MCF 10A (cell line): ENCODE measurements around the gene CLDN1. TPM values are rescaled to one million over a fixed set of nuclear protein-coding genes. Genes with fewer than 3 reads are reported as not detected.
"Not testable (repeated sequence)": the region's sequence is repeated elsewhere in the genome, so short reads cannot be mapped to it uniquely, and the experiment has no call there.

ENCODE experiments used
- BruUV-seq: library from RNA; stranded (reverse); fragments of 400-500 nt; replicated peaks from 2 replicates; lab custom pipeline; 2021; lab: Mats Ljungman, UMichigan
- CTCF ChIA-PET: fragments of 300-600 bp; sonication (Branson Sonifier 250); formaldehyde crosslinking; extraction: SDS; loops from one replicate; lab custom pipeline; 2021; ENCODE audit warnings: antibody characterized with exemption, inconsistent platforms; lab: Yijun Ruan, JAX
- POLR2A ChIA-PET: fragments of 300-600, 350-650 bp; sonication (Branson Sonifier 250); formaldehyde crosslinking; extraction: SDS; loops from one replicate; lab custom pipeline; 2020; ENCODE audit warnings: antibody characterized with exemption, inconsistent platforms; lab: Yijun Ruan, JAX
- DNase-seq: peaks from one replicate; pipeline ENCODE4 v3.0.0-alpha.2; 2018; ENCODE audit not compliant: unreplicated experiment
- H3K27ac Mint-ChIP-seq: one replicate; pipeline ENCODE4 v1.8.0; 2022; ENCODE audit warnings: mild to moderate bottlenecking, low read depth, mixed read lengths; ENCODE audit not compliant: unreplicated experiment
- H3K27me3 Mint-ChIP-seq: one replicate; pipeline ENCODE4 v1.8.0; 2022; ENCODE audit warnings: mixed read lengths; ENCODE audit not compliant: insufficient read depth, unreplicated experiment
- H3K36me3 Mint-ChIP-seq: one replicate; pipeline ENCODE4 v1.8.0; 2022; ENCODE audit warnings: mild to moderate bottlenecking, moderate library complexity, mixed read lengths; ENCODE audit not compliant: insufficient read depth, unreplicated experiment
- H3K4me1 Mint-ChIP-seq: one replicate; pipeline ENCODE4 v1.8.0; 2022; ENCODE audit warnings: mixed read lengths; ENCODE audit not compliant: insufficient read depth, unreplicated experiment
- H3K4me3 Mint-ChIP-seq: one replicate; pipeline ENCODE4 v1.8.0; 2022; ENCODE audit warnings: mild to moderate bottlenecking, moderate library complexity, mixed read lengths; ENCODE audit not compliant: unreplicated experiment
- H3K9me3 Mint-ChIP-seq: one replicate; pipeline ENCODE4 v1.8.0; 2022; ENCODE audit warnings: mixed read lengths; ENCODE audit not compliant: unreplicated experiment
- intact Hi-C: fragments of 100-400 bp; cut with micrococcal nuclease; formaldehyde crosslinking; loops from 2 replicates; pipeline ENCODE4 v1.14.1; 2022
- total RNA-seq: library from RNA; stranded (reverse); gene quantifications from 2 replicates; pipeline ENCODE4 v1.2.3, GENCODE V29; 2022
- TF ChIP-seq, protein P1 (sequence below): fragments of 200-600 bp; IDR thresholded peaks from one replicate; pipeline ENCODE4 v1.8.0; 2022; ENCODE audit warnings: antibody characterized with exemption, mild to moderate bottlenecking; ENCODE audit not compliant: unreplicated experiment

The CLDN1 gene
- total RNA-seq, 1 experiment from 2014 or later: 263 TPM

DNA sequence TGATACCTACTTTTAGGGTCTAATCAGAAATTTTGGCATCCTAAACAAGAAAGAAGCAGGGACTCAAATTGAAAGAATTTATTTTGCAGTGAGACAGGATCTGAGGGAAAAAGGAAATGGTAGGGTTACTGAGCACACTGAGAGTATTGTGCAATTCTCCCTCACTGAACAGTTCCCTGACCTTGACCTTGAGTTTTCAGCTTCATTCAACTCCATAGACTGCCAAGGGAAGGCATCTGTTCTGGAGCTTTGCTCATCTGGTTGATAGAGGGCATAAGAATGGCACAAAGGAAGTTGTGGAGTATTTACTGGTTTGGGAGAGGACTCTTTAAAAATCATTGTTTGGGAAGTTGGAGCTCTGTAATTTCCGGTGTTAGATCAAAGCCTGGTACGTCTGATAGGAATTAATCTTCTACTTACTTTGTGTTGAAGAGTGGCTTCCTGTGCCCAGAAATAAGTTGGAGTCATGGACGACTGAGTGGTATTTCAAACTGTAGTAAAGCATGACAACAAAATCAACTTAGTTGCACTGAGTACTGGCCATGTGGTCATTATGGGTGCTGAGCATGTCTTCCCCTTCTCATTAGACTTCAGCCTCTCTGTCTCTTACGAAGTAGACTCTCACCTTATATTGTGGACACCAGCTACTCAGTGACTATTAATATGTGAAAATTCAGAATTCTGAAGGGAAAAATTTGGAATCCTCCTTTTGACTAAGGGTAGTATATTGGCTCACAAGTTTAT lies 40.8 kb downstream of the CLDN1 start:
- intact Hi-C loops: no loop called here
- no peak overlapping the region for H3K27ac Mint-ChIP-seq

DNA sequence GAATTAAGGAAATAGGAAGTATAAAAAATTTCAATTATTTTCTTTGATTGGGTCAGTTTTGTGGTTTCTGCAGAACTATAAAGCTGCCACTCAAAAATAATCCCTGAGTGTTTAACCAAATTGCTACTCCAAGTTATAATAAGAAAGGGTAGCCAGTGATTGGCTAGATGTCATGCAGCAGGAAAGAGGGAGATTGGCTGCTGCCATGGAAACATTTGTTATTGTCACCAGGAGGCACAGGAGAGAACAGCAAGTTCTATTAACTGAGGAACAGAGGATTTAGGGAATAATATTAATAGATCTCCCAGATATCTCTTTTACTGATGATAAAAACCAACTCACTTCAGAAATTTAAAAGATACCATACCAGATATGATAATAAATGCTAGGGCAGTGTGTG lies 42.6 kb downstream of the CLDN1 start:
- H3K9me3 Mint-ChIP-seq: no peaks in the 10 kb centered on the region
- no peak overlapping the region for H3K4me3 Mint-ChIP-seq
- peaks cover 8% of the 10 kb centered on the region for H3K4me1 Mint-ChIP-seq
- intact Hi-C loops: no loop called here
- DNase-seq: no peak
- TF ChIP-seq, protein P1, sequence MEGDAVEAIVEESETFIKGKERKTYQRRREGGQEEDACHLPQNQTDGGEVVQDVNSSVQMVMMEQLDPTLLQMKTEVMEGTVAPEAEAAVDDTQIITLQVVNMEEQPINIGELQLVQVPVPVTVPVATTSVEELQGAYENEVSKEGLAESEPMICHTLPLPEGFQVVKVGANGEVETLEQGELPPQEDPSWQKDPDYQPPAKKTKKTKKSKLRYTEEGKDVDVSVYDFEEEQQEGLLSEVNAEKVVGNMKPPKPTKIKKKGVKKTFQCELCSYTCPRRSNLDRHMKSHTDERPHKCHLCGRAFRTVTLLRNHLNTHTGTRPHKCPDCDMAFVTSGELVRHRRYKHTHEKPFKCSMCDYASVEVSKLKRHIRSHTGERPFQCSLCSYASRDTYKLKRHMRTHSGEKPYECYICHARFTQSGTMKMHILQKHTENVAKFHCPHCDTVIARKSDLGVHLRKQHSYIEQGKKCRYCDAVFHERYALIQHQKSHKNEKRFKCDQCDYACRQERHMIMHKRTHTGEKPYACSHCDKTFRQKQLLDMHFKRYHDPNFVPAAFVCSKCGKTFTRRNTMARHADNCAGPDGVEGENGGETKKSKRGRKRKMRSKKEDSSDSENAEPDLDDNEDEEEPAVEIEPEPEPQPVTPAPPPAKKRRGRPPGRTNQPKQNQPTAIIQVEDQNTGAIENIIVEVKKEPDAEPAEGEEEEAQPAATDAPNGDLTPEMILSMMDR: no peak
- H3K27me3 Mint-ChIP-seq: no peaks in the 10 kb centered on the region
- CTCF ChIA-PET: interaction anchor here (0.7 to 1.1 kb wide), 2 partner anchors 49 to 55 kb away, joined by 3 read pairs; no protein-coding TSS in a partner anchor
- H3K27ac Mint-ChIP-seq: no peak overlapping the region
- no peaks in the 10 kb centered on the region for H3K36me3 Mint-ChIP-seq
- BruUV-seq: no TSS peak
- POLR2A ChIA-PET: interaction anchor here (0.6 to 2.8 kb wide), 5 partner anchors 11 to 90 kb away, joined by 3 to 10 read pairs (median 3); partner anchors contain the start of gene CLDN1

More for the DNA sequence above, 40.8 kb downstream of the CLDN1 start:
- TF ChIP-seq, protein P1: no peak
- Mint-ChIP-seq H3K9me3 (peaks cover 11% of the 10 kb centered on the region), H3K4me1 (peaks cover 8% of the 10 kb centered on the region), H3K36me3 (no peaks in the 10 kb centered on the region), H3K4me3 (no peak overlapping the region), H3K27me3 (no peaks in the 10 kb centered on the region)
- ChIA-PET CTCF (interaction anchor here (0.6 to 1.4 kb wide), 2 partner anchors 21 to 1684 kb away, joined by 3 read pairs; no protein-coding TSS in a partner anchor), POLR2A (interaction anchor here (1.2 to 2.8 kb wide), 2 partner anchors 17 to 40 kb away, joined by 5 to 10 read pairs; partner anchors contain the start of gene CLDN1)
- peak; percentile 20 for DNase-seq
- no TSS peak for BruUV-seq

DNA sequence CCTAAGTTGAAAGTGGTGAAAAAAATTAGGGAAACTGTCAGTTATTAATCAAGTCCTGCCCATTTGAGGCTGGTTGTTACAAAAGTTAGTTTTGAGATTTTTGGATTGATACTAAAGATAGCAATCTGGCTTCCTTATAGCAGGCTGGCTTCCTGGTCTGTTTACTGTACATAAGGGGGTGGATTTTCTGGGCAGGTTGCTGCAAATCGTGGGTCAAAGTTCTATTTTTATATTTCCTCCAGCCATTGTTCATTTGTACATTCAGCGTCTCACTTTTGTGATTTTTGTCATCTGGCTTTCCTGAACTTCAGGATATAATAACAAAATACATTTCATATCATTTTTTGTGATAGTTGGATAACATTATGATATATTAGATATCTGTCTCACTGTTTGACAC lies 49.5 kb downstream of the CLDN1 start:
- intact Hi-C loops: no loop called here
- Mint-ChIP-seq H3K27me3 (no peaks in the 10 kb centered on the region), H3K9me3 (peaks cover 7% of the 10 kb centered on the region), H3K36me3 (no peaks in the 10 kb centered on the region), H3K4me3 (no peak overlapping the region), H3K27ac (peak overlapping the region; percentile 22), H3K4me1 (no peaks in the 10 kb centered on the region)
- BruUV-seq: no TSS peak
- POLR2A ChIA-PET: no interaction called here
- TF ChIP-seq, protein P1: no peak
- CTCF ChIA-PET: no interaction called here
- DNase-seq: no peak

DNA sequence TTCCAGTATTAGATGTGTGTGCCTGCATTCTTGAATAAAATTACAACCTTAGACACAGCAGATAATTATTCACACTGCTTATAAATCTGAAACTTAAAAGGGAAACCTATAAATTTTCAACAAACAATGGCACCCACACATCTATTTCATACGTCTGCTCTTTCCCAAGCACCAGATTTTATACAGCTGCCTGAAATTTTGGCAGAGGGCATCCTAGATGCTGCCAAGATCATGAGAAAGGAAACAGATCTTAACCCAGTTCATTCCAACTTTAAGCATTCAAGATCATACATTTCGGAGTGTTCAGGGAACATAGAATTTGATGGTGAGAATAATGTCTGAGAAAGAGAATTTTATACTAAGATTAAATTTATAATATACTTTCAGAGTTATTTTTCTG lies 53.1 kb downstream of the CLDN1 start:
- ChIA-PET POLR2A (interaction anchor here (0.7 to 1.1 kb wide), 3 partner anchors 11 to 51 kb away, joined by 3 read pairs; no protein-coding TSS in a partner anchor), CTCF (no interaction called here)
- H3K27me3 Mint-ChIP-seq: no peaks in the 10 kb centered on the region
- TF ChIP-seq, protein P1: no peak
- no peaks in the 10 kb centered on the region for H3K36me3 Mint-ChIP-seq
- no TSS peak for BruUV-seq
- H3K27ac Mint-ChIP-seq: peak overlapping the region; percentile 59
- H3K4me1 Mint-ChIP-seq: peaks cover 17% of the 10 kb centered on the region
- intact Hi-C loops: loop anchor here (5.0 kb wide), 1 partner anchor 33 kb away; no protein-coding TSS in a partner anchor
- H3K4me3 Mint-ChIP-seq: no peak overlapping the region
- DNase-seq: peak; percentile 7
- peaks cover 7% of the 10 kb centered on the region for H3K9me3 Mint-ChIP-seq

DNA sequence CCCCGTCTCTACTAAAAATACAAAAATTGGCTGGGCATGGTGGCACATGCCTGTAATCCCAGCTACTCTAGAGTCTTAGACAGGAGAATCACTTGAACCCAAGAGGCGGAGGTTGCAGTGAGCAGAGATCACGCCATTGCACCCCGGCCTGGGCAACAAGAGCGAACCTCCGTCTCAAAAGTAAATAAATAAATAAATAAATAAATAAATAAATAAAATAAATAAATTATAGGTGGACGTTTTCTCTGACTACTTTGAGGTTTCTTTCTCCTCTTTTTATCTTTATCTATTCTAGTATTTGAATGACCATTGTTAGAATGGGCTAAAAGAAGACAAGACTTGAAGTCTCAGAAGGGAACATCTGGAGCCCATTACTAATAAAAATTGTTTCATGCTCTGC lies 54.8 kb downstream of the CLDN1 start:
- Mint-ChIP-seq H3K4me1 (peaks cover 17% of the 10 kb centered on the region), H3K27ac (peak overlapping the region; percentile 82)
- intact Hi-C loops: loop anchor here (5.0 kb wide), 1 partner anchor 35 kb away; no protein-coding TSS in a partner anchor
- H3K9me3 Mint-ChIP-seq, BruUV-seq, H3K4me3 Mint-ChIP-seq, H3K27me3 Mint-ChIP-seq, H3K36me3 Mint-ChIP-seq, DNase-seq: not testable (repeated sequence)
- ChIA-PET POLR2A (interaction anchor here (0.7 to 4.7 kb wide), 10 partner anchors 12 to 216 kb away, joined by 3 to 110 read pairs (median 6); partner anchors contain the start of gene CLDN1), CTCF (interaction anchor here (0.7 to 5.8 kb wide), 5 partner anchors 41 to 117 kb away, joined by 3 to 32 read pairs (median 5); partner anchors contain the start of gene CLDN1)
